Erythroblast (primary cell): Measurements from ENCODE around the gene OAS1.

ENCODE experiments used
- GATA1 ChIP-seq: IDR thresholded peaks from 2 replicates; pipeline ENCODE4 v1.6.1; 2011; ENCODE audit warnings: low read depth, mild to moderate bottlenecking, control low read depth, low read length, moderate library complexity
- POLR2A ChIP-seq: IDR thresholded peaks from 2 replicates; pipeline ENCODE4 v1.6.1; 2011; ENCODE audit warnings: mild to moderate bottlenecking, low read length

DNA sequence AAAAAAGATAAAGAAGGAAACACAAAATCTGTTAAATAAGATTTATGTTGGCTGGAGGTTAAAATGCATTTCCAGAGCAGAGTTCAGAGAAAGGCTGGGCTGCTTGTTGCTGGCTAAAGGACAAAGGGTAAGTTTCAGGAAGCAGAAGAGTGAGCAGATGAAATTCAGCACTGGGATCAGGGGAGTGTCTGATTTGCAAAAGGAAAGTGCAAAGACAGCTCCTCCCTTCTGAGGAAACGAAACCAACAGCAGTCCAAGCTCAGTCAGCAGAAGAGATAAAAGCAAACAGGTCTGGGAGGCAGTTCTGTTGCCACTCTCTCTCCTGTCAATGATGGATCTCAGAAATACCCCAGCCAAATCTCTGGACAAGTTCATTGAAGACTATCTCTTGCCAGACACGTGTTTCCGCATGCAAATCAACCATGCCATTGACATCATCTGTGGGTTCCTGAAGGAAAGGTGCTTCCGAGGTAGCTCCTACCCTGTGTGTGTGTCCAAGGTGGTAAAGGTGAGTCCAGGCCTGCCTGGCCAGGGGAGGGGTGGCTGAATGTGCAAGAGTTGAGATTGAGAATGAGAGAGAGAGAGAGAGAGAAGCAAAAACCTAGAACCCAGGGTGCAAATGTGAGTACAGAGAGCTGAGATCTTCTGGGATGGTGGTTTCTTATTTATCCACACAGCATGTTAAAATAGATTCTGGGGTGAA lies at the start of gene OAS1:
- no peak for TF ChIP-seq POLR2A
- TF ChIP-seq GATA1, result no peak
